B cell (primary cell): ENCODE data around the gene SMAD2.

Experiments used
- CTCF ChIP-seq: fragments of 200-600 bp; IDR thresholded peaks from one replicate; pipeline ENCODE4 v1.8.0; 2022; ENCODE audit warnings: antibody characterized with exemption, mild to moderate bottlenecking
- EZH2 ChIP-seq: IDR thresholded peaks from 2 replicates; pipeline ENCODE4 v1.6.1; 2012; ENCODE audit warnings: borderline replicate concordance, low read depth, mild to moderate bottlenecking, moderate library complexity, low read length; ENCODE audit not compliant: insufficient read depth, poor library complexity, severe bottlenecking

- TF ChIP-seq CTCF (no peak), EZH2 (no peak)
These were observed 49.2 kb upstream of the SMAD2 start for GRCh38 chr18:47979611-47980200.
